Measurements from ENCODE around the gene ZC3H7A. TPM values are rescaled to one million over a fixed set of nuclear protein-coding genes. Genes with fewer than 3 reads are reported as not detected.

ZC3H7A gene
- total RNA-seq, 2 experiments from 2014 or later, result 58.9 TPM

- DNase-seq (no peak), ATAC-seq (no peak)
- ChIA-PET POLR2A (interaction anchor here (0.7 to 9.5 kb wide), 17 partner anchors 9 to 840 kb away, joined by 3 to 149 read pairs (median 4); partner anchors contain the start of genes RSL1D1, SOCS1 and TXNDC11), CTCF (interaction anchor here (0.8 to 5.8 kb wide), 24 partner anchors 9 to 848 kb away, joined by 3 to 124 read pairs (median 5); partner anchors contain the start of gene TXNDC11)
- no peaks in the 10 kb centered on the region for H3K9me3 Mint-ChIP-seq (ENCODE audit: insufficient read depth)
- H3K27ac Mint-ChIP-seq, result peak overlapping the region; percentile 98
- H3K4me1 Mint-ChIP-seq (ENCODE audit: low read depth), result peaks cover 65% of the 10 kb centered on the region
- H3K36me3 Mint-ChIP-seq (ENCODE audit: low read depth), result peaks cover 30% of the 10 kb centered on the region
- peak overlapping the region; percentile 95 for H3K4me3 Mint-ChIP-seq
- no peaks in the 10 kb centered on the region for H3K27me3 Mint-ChIP-seq (ENCODE audit: low read depth)
Observed at GRCh38 chr16:11797957-11798299, 870 bp upstream of the ZC3H7A start.

- ChIA-PET POLR2A (interaction anchor here (0.6 to 9.5 kb wide), 11 partner anchors 12 to 839 kb away, joined by 3 to 149 read pairs (median 5); partner anchors contain the start of genes RSL1D1, SOCS1 and TXNDC11), CTCF (interaction anchor here (0.7 to 5.8 kb wide), 26 partner anchors 11 to 272 kb away, joined by 3 to 124 read pairs (median 4); partner anchors contain the start of genes RSL1D1, SNX29 and TXNDC11)
- ATAC-seq (no peak), DNase-seq (no peak)
- no peaks in the 10 kb centered on the region for H3K9me3 Mint-ChIP-seq (ENCODE audit: insufficient read depth)
- H3K27me3 Mint-ChIP-seq (ENCODE audit: low read depth), result no peaks in the 10 kb centered on the region
- peaks cover 77% of the 10 kb centered on the region for H3K4me1 Mint-ChIP-seq (ENCODE audit: low read depth)
- H3K4me3 Mint-ChIP-seq, result peak overlapping the region; percentile 86
- peak overlapping the region; percentile 91 for H3K27ac Mint-ChIP-seq
- peaks cover 30% of the 10 kb centered on the region for H3K36me3 Mint-ChIP-seq (ENCODE audit: low read depth)
Observed at GRCh38 chr16:11796227-11797165, 562 bp downstream of the ZC3H7A start.

GRCh38 chr16:11795887-11796226 lies 1.2 kb downstream of the ZC3H7A start:
- POLR2A ChIA-PET, result interaction anchor here (0.6 to 9.5 kb wide), 5 partner anchors 11 to 64 kb away, joined by 3 to 149 read pairs (median 9); partner anchors contain the start of genes RSL1D1 and TXNDC11
- Mint-ChIP-seq H3K4me3 (peak overlapping the region; percentile 86), H3K4me1 (ENCODE audit: low read depth) (peaks cover 81% of the 10 kb centered on the region), H3K36me3 (ENCODE audit: low read depth) (peaks cover 35% of the 10 kb centered on the region), H3K9me3 (ENCODE audit: insufficient read depth) (no peaks in the 10 kb centered on the region), H3K27ac (peak overlapping the region; percentile 91), H3K27me3 (ENCODE audit: low read depth) (no peaks in the 10 kb centered on the region)
- DNase-seq (no peak), ATAC-seq (no peak)
- CTCF ChIA-PET, result interaction anchor here (2.0 to 5.8 kb wide), 5 partner anchors 11 to 272 kb away, joined by 4 to 124 read pairs (median 11); no protein-coding TSS in a partner anchor

- Mint-ChIP-seq H3K4me3 (peak overlapping the region; percentile 86), H3K36me3 (ENCODE audit: low read depth) (peaks cover 37% of the 10 kb centered on the region), H3K4me1 (ENCODE audit: low read depth) (peaks cover 76% of the 10 kb centered on the region), H3K27me3 (ENCODE audit: low read depth) (no peaks in the 10 kb centered on the region), H3K27ac (peak overlapping the region; percentile 91), H3K9me3 (ENCODE audit: insufficient read depth) (no peaks in the 10 kb centered on the region)
- ATAC-seq (no peak), DNase-seq (no peak)
- ChIA-PET CTCF (interaction anchor here (2.0 to 5.8 kb wide), 2 partner anchors 11 to 273 kb away, joined by 4 to 124 read pairs; no protein-coding TSS in a partner anchor), POLR2A (interaction anchor here (1.0 to 9.5 kb wide), 3 partner anchors 11 to 63 kb away, joined by 3 to 149 read pairs (median 4); partner anchors contain the start of gene TXNDC11)
Observed at GRCh38 chr16:11794996-11795886, 1.8 kb downstream of the ZC3H7A start.

GRCh38 chr16:11794447-11794846 lies 2.6 kb downstream of the ZC3H7A start:
- Mint-ChIP-seq H3K4me3 (peak overlapping the region; percentile 86), H3K36me3 (ENCODE audit: low read depth) (peaks cover 41% of the 10 kb centered on the region), H3K27me3 (ENCODE audit: low read depth) (no peaks in the 10 kb centered on the region), H3K4me1 (ENCODE audit: low read depth) (peaks cover 71% of the 10 kb centered on the region), H3K27ac (peak overlapping the region; percentile 76), H3K9me3 (ENCODE audit: insufficient read depth) (no peaks in the 10 kb centered on the region)
- ChIA-PET POLR2A (interaction anchor here (9.5 kb wide), 1 partner anchor 10 kb away, joined by 149 read pairs; no protein-coding TSS in a partner anchor), CTCF (interaction anchor here (5.8 kb wide), 1 partner anchor 11 kb away, joined by 124 read pairs; no protein-coding TSS in a partner anchor)
- ATAC-seq (no peak), DNase-seq (no peak)

- ChIA-PET CTCF (no interaction called here), POLR2A (interaction anchor here (9.5 kb wide), 1 partner anchor 9 kb away, joined by 149 read pairs; no protein-coding TSS in a partner anchor)
- Mint-ChIP-seq H3K4me1 (ENCODE audit: low read depth) (peaks cover 66% of the 10 kb centered on the region), H3K27ac (no peak overlapping the region), H3K9me3 (ENCODE audit: insufficient read depth) (no peaks in the 10 kb centered on the region), H3K4me3 (peak overlapping the region; percentile 17), H3K27me3 (ENCODE audit: low read depth) (no peaks in the 10 kb centered on the region), H3K36me3 (ENCODE audit: low read depth) (peaks cover 44% of the 10 kb centered on the region)
- DNase-seq (no peak), ATAC-seq (no peak)
Observed at GRCh38 chr16:11793840-11794239, 3.2 kb downstream of the ZC3H7A start.

- peaks cover 62% of the 10 kb centered on the region for H3K4me1 Mint-ChIP-seq (ENCODE audit: low read depth)
- H3K27me3 Mint-ChIP-seq (ENCODE audit: low read depth), result no peaks in the 10 kb centered on the region
- no peak overlapping the region for H3K4me3 Mint-ChIP-seq
- no peaks in the 10 kb centered on the region for H3K9me3 Mint-ChIP-seq (ENCODE audit: insufficient read depth)
- DNase-seq, result no peak
- POLR2A ChIA-PET, result interaction anchor here (0.5 to 9.5 kb wide), 3 partner anchors 8 to 261 kb away, joined by 3 to 149 read pairs (median 3); no protein-coding TSS in a partner anchor
- ATAC-seq, result no peak
- no peak overlapping the region for H3K27ac Mint-ChIP-seq
- peaks cover 42% of the 10 kb centered on the region for H3K36me3 Mint-ChIP-seq (ENCODE audit: low read depth)
- CTCF ChIA-PET, result interaction anchor here (0.9 to 1.9 kb wide), 2 partner anchors 8 to 10 kb away, joined by 3 to 6 read pairs; no protein-coding TSS in a partner anchor
Observed at GRCh38 chr16:11792410-11793241, 4.4 kb downstream of the ZC3H7A start.

- Mint-ChIP-seq H3K4me3 (no peak overlapping the region), H3K4me1 (ENCODE audit: low read depth) (peaks cover 74% of the 10 kb centered on the region), H3K36me3 (ENCODE audit: low read depth) (peaks cover 45% of the 10 kb centered on the region), H3K27ac (peak overlapping the region; percentile 62), H3K27me3 (ENCODE audit: low read depth) (no peaks in the 10 kb centered on the region), H3K9me3 (ENCODE audit: insufficient read depth) (no peaks in the 10 kb centered on the region)
- CTCF ChIA-PET, result interaction anchor here (1.4 to 1.9 kb wide), 2 partner anchors 9 kb away, joined by 6 read pairs; no protein-coding TSS in a partner anchor
- POLR2A ChIA-PET, result interaction anchor here (0.9 to 9.5 kb wide), 4 partner anchors 7 to 49 kb away, joined by 3 to 149 read pairs (median 4); partner anchors contain the start of gene TXNDC11
- ATAC-seq (no peak), DNase-seq (no peak)
Observed at GRCh38 chr16:11791144-11791828, 5.8 kb downstream of the ZC3H7A start.

- Mint-ChIP-seq H3K4me3 (no peak overlapping the region), H3K27ac (peak overlapping the region; percentile 37), H3K27me3 (ENCODE audit: low read depth) (no peaks in the 10 kb centered on the region), H3K9me3 (ENCODE audit: insufficient read depth) (no peaks in the 10 kb centered on the region), H3K4me1 (ENCODE audit: low read depth) (peaks cover 64% of the 10 kb centered on the region), H3K36me3 (ENCODE audit: low read depth) (peaks cover 24% of the 10 kb centered on the region)
- ATAC-seq (no peak), DNase-seq (no peak)
- CTCF ChIA-PET, result no interaction called here
- POLR2A ChIA-PET, result interaction anchor here (10.3 kb wide), 1 partner anchor 7 kb away, joined by 149 read pairs; the partner anchor contains the start of gene ZC3H7A
Observed at GRCh38 chr16:11788914-11789313, 8.1 kb downstream of the ZC3H7A start.

All from activated CD8-positive, alpha-beta T cell treated with anti-CD3 and anti-CD28 coated beads, Interleukin-2, amount 10 ng/mL, durations not matched to agents 7 days and 5 days (primary cell).